KMS-11 (cell line): Measurements from ENCODE around the gene PRKCH.

Source experiments
- H2AFZ ChIP-seq: fragments of 200-600 bp; sonication (generic); 2 replicates; pipeline ENCODE4 v1.6.1; 2016; ENCODE audit warnings: antibody characterized with exemption, mixed run types, low read depth
- H3K27ac ChIP-seq: fragments of 200-600 bp; sonication (generic); 2 replicates; pipeline ENCODE4 v1.6.1; 2016; ENCODE audit warnings: mild to moderate bottlenecking, mixed run types
- H3K27me3 ChIP-seq: fragments of 200-600 bp; sonication (generic); 2 replicates; pipeline ENCODE4 v1.6.1; 2017; ENCODE audit warnings: mild to moderate bottlenecking, low read depth, mixed run types, moderate library complexity; ENCODE audit not compliant: insufficient read depth
- H3K36me3 ChIP-seq: fragments of 200-600 bp; sonication (generic); 2 replicates; pipeline ENCODE4 v1.6.1; 2017; ENCODE audit warnings: mild to moderate bottlenecking, mixed run types; ENCODE audit not compliant: insufficient read depth
- H3K4me1 ChIP-seq: fragments of 200-600 bp; sonication (generic); 2 replicates; pipeline ENCODE4 v1.6.1; 2016; ENCODE audit warnings: mild to moderate bottlenecking, low read depth, mixed run types; ENCODE audit not compliant: poor library complexity, severe bottlenecking
- H3K4me2 ChIP-seq: fragments of 200-600 bp; sonication (generic); 2 replicates; pipeline ENCODE4 v1.7.0; 2016; ENCODE audit warnings: mild to moderate bottlenecking, mixed run types
- H3K4me3 ChIP-seq: fragments of 200-600 bp; sonication (generic); IDR thresholded peaks from 2 replicates; pipeline ENCODE4 v1.6.1; 2017; ENCODE audit warnings: low read depth, low read length, mixed read lengths; ENCODE audit not compliant: insufficient read depth
- H3K79me2 ChIP-seq: fragments of 200-600 bp; sonication (generic); 2 replicates; pipeline ENCODE4 v1.6.1; 2016; ENCODE audit warnings: low read depth, mixed run types; ENCODE audit not compliant: insufficient read depth
- H3K9ac ChIP-seq: fragments of 200-600 bp; sonication (generic); 2 replicates; pipeline ENCODE4 v1.6.1; 2016; ENCODE audit warnings: mild to moderate bottlenecking, mixed run types
- H4K20me1 ChIP-seq: fragments of 200-600 bp; sonication (generic); 2 replicates; pipeline ENCODE4 v1.6.1; 2016; ENCODE audit warnings: mild to moderate bottlenecking, mixed run types; ENCODE audit not compliant: insufficient read depth
- CTCF ChIP-seq: fragments of 200-600 bp; sonication (generic); conservative IDR thresholded peaks from 2 replicates; pipeline ENCODE4 v1.6.1; 2017; ENCODE audit warnings: low read depth, mild to moderate bottlenecking, antibody characterized with exemption, low read length, moderate library complexity, mixed read lengths

The PRKCH gene

GRCh38 chr14:61381553-61381952 lies 60.2 kb downstream of the PRKCH start:
- Histone ChIP-seq H3K4me3 (no peak overlapping the region), H2AFZ (no peak overlapping the region), H4K20me1 (no peaks in the 10 kb centered on the region), H3K27ac (no peak overlapping the region), H3K9ac (no peak overlapping the region), H3K4me1 (no peaks in the 10 kb centered on the region), H3K27me3 (no peaks in the 10 kb centered on the region), H3K4me2 (no peak overlapping the region), H3K79me2 (no peaks in the 10 kb centered on the region), H3K36me3 (no peaks in the 10 kb centered on the region)
- TF ChIP-seq CTCF: no peak

DNA sequence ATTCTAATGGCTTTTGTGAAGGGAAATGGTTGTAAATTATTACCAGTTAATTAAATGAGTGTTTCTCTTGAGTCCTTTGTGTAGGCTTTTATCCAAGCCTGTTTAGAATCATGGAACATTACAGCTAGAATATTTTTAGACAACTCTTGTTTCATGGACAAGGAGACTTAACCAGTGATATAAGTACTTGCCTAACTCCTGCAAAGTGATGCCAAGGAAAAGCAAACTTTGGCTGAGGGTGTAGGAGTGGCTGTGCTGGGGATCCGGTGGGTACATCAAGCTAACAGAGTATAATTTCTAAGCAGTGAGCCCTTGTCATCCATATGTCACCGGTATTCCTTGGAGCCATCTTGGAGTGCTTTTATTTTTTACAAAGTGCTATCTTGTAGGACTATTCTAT lies 61.5 kb downstream of the PRKCH start:
- no peak overlapping the region for H3K27ac ChIP-seq
- no peaks in the 10 kb centered on the region for H4K20me1 ChIP-seq
- H3K4me1 ChIP-seq: no peaks in the 10 kb centered on the region
- H2AFZ ChIP-seq: no peak overlapping the region
- no peaks in the 10 kb centered on the region for H3K79me2 ChIP-seq
- H3K4me2 ChIP-seq: no peak overlapping the region
- no peaks in the 10 kb centered on the region for H3K27me3 ChIP-seq
- no peak overlapping the region for H3K9ac ChIP-seq
- no peaks in the 10 kb centered on the region for H3K36me3 ChIP-seq
- no peak for TF ChIP-seq CTCF
- no peak overlapping the region for H3K4me3 ChIP-seq

- Histone ChIP-seq H3K27me3 (no peaks in the 10 kb centered on the region), H3K4me3 (no peak overlapping the region), H3K36me3 (no peaks in the 10 kb centered on the region), H2AFZ (no peak overlapping the region), H3K9ac (no peak overlapping the region), H3K27ac (no peak overlapping the region), H4K20me1 (no peaks in the 10 kb centered on the region), H3K4me2 (no peak overlapping the region), H3K79me2 (no peaks in the 10 kb centered on the region), H3K4me1 (no peaks in the 10 kb centered on the region)
- TF ChIP-seq CTCF: no peak
These were observed 63.8 kb downstream of the PRKCH start for GRCh38 chr14:61385002-61385685.

GRCh38 chr14:61386173-61386772 lies 64.9 kb downstream of the PRKCH start:
- Histone ChIP-seq H3K79me2 (no peaks in the 10 kb centered on the region), H3K9ac (no peak overlapping the region), H4K20me1 (no peaks in the 10 kb centered on the region), H3K4me2 (no peak overlapping the region), H3K36me3 (no peaks in the 10 kb centered on the region), H3K27ac (no peak overlapping the region), H3K4me1 (no peaks in the 10 kb centered on the region), H3K4me3 (no peak overlapping the region), H3K27me3 (no peaks in the 10 kb centered on the region), H2AFZ (no peak overlapping the region)
- TF ChIP-seq CTCF: no peak
